Fibroblast of the aortic adventitia (primary cell): Measurements from ENCODE around the gene EHD2. TPM values are rescaled to one million over a fixed set of nuclear protein-coding genes. Genes with fewer than 3 reads are reported as not detected.

Experiments used
- DNase-seq: peaks from one replicate; pipeline ENCODE4 v3.0.0-alpha.2; 2010; ENCODE audit warnings: low read depth
- H3K4me3 ChIP-seq: 2 replicates; pipeline ENCODE4 v1.5.1; 2011; ENCODE audit warnings: low read depth, mild to moderate bottlenecking, control low read depth, low read length, moderate library complexity
- total RNA-seq: library from RNA; depleted of rRNA; stranded (reverse); fragments of >200 nt; gene quantifications from 2 replicates; pipeline ENCODE4 v1.2.3, GENCODE V29; 2012; ENCODE audit warnings: low replicate concordance
- TF ChIP-seq, protein P1 (sequence below): IDR thresholded peaks from 2 replicates; pipeline ENCODE4 v1.5.1; 2011; ENCODE audit warnings: mild to moderate bottlenecking, low read length, control low read depth, inconsistent platforms; ENCODE audit not compliant: insufficient read depth

EHD2 gene
- total RNA-seq, 1 donor = 110 TPM

DNA sequence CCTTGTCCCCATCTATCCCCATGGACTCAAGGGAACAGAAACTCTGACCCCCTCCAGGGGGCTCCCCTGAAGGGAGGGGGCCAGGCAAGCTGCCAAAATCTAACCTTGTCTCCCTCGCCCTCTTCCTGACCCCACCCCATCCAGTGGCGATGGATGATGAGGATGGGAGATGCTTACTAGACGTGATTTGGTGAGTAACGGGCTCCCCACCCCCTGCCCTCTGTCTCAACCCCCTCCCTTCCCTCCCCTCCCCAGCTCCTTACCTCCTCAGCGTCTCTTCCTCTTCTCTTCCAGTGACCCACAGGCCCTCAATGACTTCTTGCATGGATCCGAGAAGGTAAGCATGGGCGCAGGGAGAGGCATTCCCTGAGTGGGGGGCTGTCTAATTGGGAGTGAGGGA, 39.8 kb upstream of the EHD2 start:
- no peak for DNase-seq
- H3K4me3 ChIP-seq = no peak overlapping the region
- TF ChIP-seq, protein P1, sequence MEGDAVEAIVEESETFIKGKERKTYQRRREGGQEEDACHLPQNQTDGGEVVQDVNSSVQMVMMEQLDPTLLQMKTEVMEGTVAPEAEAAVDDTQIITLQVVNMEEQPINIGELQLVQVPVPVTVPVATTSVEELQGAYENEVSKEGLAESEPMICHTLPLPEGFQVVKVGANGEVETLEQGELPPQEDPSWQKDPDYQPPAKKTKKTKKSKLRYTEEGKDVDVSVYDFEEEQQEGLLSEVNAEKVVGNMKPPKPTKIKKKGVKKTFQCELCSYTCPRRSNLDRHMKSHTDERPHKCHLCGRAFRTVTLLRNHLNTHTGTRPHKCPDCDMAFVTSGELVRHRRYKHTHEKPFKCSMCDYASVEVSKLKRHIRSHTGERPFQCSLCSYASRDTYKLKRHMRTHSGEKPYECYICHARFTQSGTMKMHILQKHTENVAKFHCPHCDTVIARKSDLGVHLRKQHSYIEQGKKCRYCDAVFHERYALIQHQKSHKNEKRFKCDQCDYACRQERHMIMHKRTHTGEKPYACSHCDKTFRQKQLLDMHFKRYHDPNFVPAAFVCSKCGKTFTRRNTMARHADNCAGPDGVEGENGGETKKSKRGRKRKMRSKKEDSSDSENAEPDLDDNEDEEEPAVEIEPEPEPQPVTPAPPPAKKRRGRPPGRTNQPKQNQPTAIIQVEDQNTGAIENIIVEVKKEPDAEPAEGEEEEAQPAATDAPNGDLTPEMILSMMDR = no peak

DNA sequence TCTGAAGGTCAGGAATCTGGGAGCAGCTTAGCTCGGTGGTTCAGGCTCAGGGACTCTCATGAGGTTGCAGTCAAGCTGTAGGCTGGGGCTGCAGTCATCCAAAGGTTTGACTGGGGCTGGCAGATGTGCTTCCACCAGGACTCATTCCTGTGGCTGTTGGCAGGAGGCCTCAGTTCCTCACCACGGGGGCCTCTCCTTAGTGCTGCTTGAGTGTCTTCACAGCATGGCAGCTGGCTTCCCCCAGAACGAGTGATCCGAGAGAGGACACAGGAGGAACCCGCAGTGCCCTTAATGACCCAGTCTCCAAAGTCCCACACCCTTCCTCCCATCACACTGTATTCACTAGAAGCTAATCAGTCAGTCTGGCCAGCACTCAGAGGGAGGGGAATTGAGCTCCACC, 38.7 kb upstream of the EHD2 start:
- TF ChIP-seq, protein P1 = no peak
- H3K4me3 ChIP-seq = no peak overlapping the region
- DNase-seq = no peak

DNA sequence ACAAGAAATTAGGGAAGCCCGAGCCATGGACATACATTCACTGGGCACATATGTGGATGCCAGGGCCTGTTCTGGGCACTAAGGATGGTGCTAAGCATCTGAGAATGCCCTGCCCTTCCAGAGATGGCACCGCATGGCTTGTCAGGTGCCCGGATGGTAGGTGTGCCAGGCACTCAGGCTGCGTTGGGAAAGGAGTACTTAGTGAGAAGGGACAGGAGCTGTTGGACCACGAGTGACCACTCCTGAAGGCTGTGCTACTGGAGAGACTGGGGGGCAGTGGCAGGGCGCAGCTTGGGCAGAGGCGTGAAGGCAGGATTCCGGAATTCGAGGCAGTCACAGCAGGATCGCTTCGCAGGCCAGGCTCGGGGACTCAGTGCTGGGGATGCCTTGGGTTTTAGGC, 38.0 kb upstream of the EHD2 start:
- no peak overlapping the region for H3K4me3 ChIP-seq
- TF ChIP-seq, protein P1 = no peak
- no peak for DNase-seq

DNA sequence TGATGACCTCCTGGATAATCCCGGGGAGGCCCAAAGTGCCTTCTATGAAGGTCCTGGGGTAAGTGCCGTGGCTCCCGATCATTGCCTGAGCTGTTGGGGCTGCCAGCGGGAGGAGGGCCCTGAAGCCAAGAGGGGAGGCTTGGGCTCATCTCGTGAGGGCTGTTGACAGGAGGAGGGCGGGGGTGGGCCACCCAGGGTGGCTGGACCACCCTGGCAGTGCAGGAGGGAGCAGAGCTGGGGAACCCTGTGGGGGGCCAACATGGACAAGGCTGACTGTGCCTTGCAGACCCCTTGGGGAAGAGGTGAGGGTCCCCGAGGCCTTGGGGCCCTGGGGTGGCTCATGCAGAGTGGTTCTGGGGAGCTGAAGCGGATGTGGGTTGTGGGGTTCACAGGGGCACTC, 37.4 kb upstream of the EHD2 start:
- DNase-seq = no peak
- TF ChIP-seq, protein P1 = no peak
- no peak overlapping the region for H3K4me3 ChIP-seq

DNA sequence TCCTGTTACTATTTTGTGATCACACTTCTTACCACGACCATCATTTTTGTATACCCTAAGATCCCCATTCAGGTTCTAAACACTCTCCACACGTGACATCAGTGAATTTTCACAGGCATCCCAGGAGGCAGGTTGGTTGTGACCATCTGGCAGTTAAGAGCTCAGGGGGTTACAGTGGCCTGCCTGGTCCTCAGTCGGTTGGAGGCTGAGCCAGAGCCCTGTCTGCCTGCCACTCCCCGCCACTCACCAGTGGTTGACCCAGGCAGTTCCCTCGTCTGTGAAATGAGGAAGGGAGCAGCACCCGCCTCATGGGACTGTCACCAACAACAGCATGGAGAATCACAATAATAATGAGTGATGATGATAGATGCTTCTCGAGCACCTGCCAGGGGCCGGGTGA, 36.4 kb upstream of the EHD2 start:
- H3K4me3 ChIP-seq = no peak overlapping the region
- TF ChIP-seq, protein P1 = no peak
- no peak for DNase-seq

DNA sequence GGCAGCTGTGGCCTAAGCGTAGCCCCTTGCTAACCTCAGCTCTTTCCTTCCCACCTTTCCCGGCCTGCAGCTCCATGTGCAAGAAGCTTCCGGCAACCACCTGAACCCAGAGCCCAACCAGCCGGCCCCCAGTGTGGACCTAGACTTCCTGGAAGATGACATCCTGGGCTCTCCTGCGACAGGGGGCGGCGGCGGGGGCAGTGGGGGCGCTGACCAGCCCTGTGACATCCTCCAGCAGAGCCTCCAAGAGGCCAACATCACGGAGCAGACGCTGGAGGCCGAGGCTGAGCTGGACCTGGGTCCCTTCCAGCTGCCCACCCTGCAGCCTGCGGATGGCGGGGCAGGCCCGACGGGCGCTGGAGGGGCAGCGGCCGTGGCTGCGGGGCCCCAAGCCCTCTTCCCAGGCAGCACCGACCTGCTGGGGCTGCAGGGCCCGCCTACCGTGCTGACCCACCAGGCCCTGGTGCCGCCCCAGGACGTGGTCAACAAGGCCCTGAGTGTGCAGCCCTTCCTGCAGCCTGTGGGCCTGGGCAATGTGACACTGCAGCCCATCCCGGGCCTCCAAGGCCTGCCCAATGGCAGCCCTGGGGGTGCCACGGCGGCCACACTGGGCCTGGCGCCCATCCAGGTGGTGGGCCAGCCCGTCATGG, 33.8 kb upstream of the EHD2 start:
- no peak overlapping the region for H3K4me3 ChIP-seq

More for the DNA sequence above, 33.8 kb upstream of the EHD2 start:
- DNase-seq = no peak
- TF ChIP-seq, protein P1 = no peak
